HepG2 (cell line): ENCODE measurements around the gene GNGT2. TPM values are rescaled to one million over a fixed set of nuclear protein-coding genes. Genes with fewer than 3 reads are reported as not detected.

ENCODE experiments used
- BHLHE40 ChIP-seq: IDR thresholded peaks from 2 replicates; pipeline ENCODE4 v1.6.1; 2011; ENCODE audit warnings: low read length, improper control_type of control experiment
- CBX2 ChIP-seq, 2 experiments: fragments of 200-600 bp in 1 of 2; sonication (generic); formaldehyde crosslinking in 1 of 2; IDR thresholded peaks; 2 replicates each; pipeline versions ENCODE4 v1.7.0 to v1.8.1; 2018 to 2022; ENCODE audit warnings: low read depth in 2 of 2, low read length in 1 of 2, mild to moderate bottlenecking in 1 of 2, missing genetic modification reagents in 1 of 2
- EHMT2 ChIP-seq: fragments of 200-600 bp; sonication (generic); IDR thresholded peaks from 2 replicates; pipeline ENCODE4 v1.7.0; 2017; ENCODE audit warnings: antibody characterized with exemption, low read depth, low read length, borderline replicate concordance
- GABPA ChIP-seq, 2 experiments: IDR thresholded peaks; 2 replicates each; pipeline ENCODE4 v1.6.1; 2011 to 2016; ENCODE audit warnings: low read depth in 2 of 2, low read length in 1 of 2, missing biosample characterization in 1 of 2, missing genetic modification characterization in 1 of 2
- GABPB1 ChIP-seq: IDR thresholded peaks from 2 replicates; pipeline ENCODE4 v1.6.1; 2016; ENCODE audit warnings: mild to moderate bottlenecking, missing genetic modification reagents, moderate library complexity, missing compliant biosample characterization
- HDAC2 ChIP-seq: sonication (generic); formaldehyde crosslinking; IDR thresholded peaks from 2 replicates; pipeline ENCODE4 v1.4.0; 2020; ENCODE audit warnings: missing genetic modification reagents
- HNRNPK ChIP-seq: fragments of 200-400 bp; formaldehyde crosslinking; IDR thresholded peaks from 2 replicates; pipeline ENCODE4 v1.6.1; 2018; ENCODE audit warnings: low read length, low read depth, moderate library complexity, mild to moderate bottlenecking; ENCODE audit not compliant: poor library complexity, severe bottlenecking
- KDM3A ChIP-seq: IDR thresholded peaks from 2 replicates; pipeline ENCODE4 v1.6.1; 2018; ENCODE audit warnings: low read depth, missing compliant biosample characterization
- KLF12 ChIP-seq: sonication (generic); formaldehyde crosslinking; IDR thresholded peaks from 2 replicates; pipeline ENCODE4 v1.4.0; 2020; ENCODE audit warnings: missing genetic modification reagents, borderline replicate concordance
- MAFG ChIP-seq: sonication (generic); formaldehyde crosslinking; IDR thresholded peaks from 2 replicates; pipeline ENCODE4 v1.5.1; 2020; ENCODE audit warnings: mild to moderate bottlenecking, missing genetic modification reagents
- NFYB ChIP-seq: sonication (generic); formaldehyde crosslinking; IDR thresholded peaks from 2 replicates; pipeline ENCODE4 v1.4.0; 2020; ENCODE audit warnings: missing genetic modification reagents
- PRMT3 ChIP-seq: sonication (generic); formaldehyde crosslinking; IDR thresholded peaks from 2 replicates; pipeline ENCODE4 v1.8.1; 2022; ENCODE audit warnings: low read depth, mild to moderate bottlenecking, moderate library complexity, missing genetic modification reagents, borderline replicate concordance
- RFX1 ChIP-seq: fragments of 450-650 bp; IDR thresholded peaks from 2 replicates; pipeline ENCODE4 v1.6.1; 2017
- ZNF546 ChIP-seq: sonication (generic); formaldehyde crosslinking; conservative IDR thresholded peaks from 2 replicates; pipeline ENCODE4 v1.8.1; 2023; ENCODE audit warnings: mild to moderate bottlenecking, missing genetic modification reagents
- ZNF580 ChIP-seq: IDR thresholded peaks from 2 replicates; pipeline ENCODE4 v1.6.1; 2016; ENCODE audit warnings: low read depth, borderline replicate concordance
- polyA plus RNA-seq, 8 experiments: library from polyadenylated mRNA; depleted of rRNA in 3 of 8; stranded (reverse) in 7 of 8; unstranded in 1 of 8; fragments of >200 nt; fragmentation: Illumina TruSeq in 4 of 8; extraction: Trizol in 4 of 8; gene quantifications; 2 replicates each; pipeline versions ENCODE4 v1.2.1 to v1.2.3, GENCODE V29; 2011 to 2016; ENCODE audit warnings: low read depth in 4 of 8, missing spikeins in 1 of 8, mixed read lengths in 1 of 8; ENCODE audit not compliant: insufficient read depth in 1 of 8
- total RNA-seq, 5 experiments: library from RNA; depleted of rRNA; stranded (reverse); fragments of >200 nt; fragmentation: Illumina TruSeq; extraction: Trizol; gene quantifications; 2 replicates each; pipeline ENCODE4 v1.2.3, GENCODE V29; 2016; ENCODE audit warnings: low read depth in 1 of 5
- TF ChIP-seq, protein P1 (sequence below): sonication (generic); formaldehyde crosslinking; IDR thresholded peaks from 2 replicates; pipeline ENCODE4 v1.4.0; 2020; ENCODE audit warnings: missing genetic modification reagents
- TF ChIP-seq, protein P2 (sequence below), 2 experiments: sonication (generic) in 1 of 2; formaldehyde crosslinking in 1 of 2; IDR thresholded peaks; 2 replicates each; pipeline versions ENCODE4 v1.6.1 to v1.9.0; 2014 to 2022; ENCODE audit warnings: antibody characterized with exemption in 1 of 2, borderline replicate concordance in 1 of 2, inconsistent platforms in 1 of 2, low read depth in 1 of 2, missing genetic modification reagents in 1 of 2
- TF ChIP-seq, protein P3 (sequence below): sonication (generic); formaldehyde crosslinking; IDR thresholded peaks from 2 replicates; pipeline ENCODE4 v1.4.0; 2020; ENCODE audit warnings: low read depth, mild to moderate bottlenecking, missing genetic modification reagents

Gene GNGT2
- total and polyA plus RNA-seq, 2 of the 13 experiments (the other 11 are each of a cell fraction or from before 2014, with no cell fraction given): not detected

- no peak for TF ChIP-seq CBX2 (IDR thresholded peaks at IDR 0.05; ENCODE audit: low read depth, low read length)
- TF ChIP-seq CBX2 (CRISPR knock-in tag; IDR thresholded peaks at IDR 0.05; ENCODE audit: low read depth): no peak
- no peak for TF ChIP-seq EHMT2
- no peak for TF ChIP-seq BHLHE40
- TF ChIP-seq, protein P1, sequence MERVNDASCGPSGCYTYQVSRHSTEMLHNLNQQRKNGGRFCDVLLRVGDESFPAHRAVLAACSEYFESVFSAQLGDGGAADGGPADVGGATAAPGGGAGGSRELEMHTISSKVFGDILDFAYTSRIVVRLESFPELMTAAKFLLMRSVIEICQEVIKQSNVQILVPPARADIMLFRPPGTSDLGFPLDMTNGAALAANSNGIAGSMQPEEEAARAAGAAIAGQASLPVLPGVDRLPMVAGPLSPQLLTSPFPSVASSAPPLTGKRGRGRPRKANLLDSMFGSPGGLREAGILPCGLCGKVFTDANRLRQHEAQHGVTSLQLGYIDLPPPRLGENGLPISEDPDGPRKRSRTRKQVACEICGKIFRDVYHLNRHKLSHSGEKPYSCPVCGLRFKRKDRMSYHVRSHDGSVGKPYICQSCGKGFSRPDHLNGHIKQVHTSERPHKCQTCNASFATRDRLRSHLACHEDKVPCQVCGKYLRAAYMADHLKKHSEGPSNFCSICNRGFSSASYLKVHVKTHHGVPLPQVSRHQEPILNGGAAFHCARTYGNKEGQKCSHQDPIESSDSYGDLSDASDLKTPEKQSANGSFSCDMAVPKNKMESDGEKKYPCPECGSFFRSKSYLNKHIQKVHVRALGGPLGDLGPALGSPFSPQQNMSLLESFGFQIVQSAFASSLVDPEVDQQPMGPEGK (CRISPR knock-in tag): no peak
- TF ChIP-seq MAFG (CRISPR knock-in tag): no peak
- TF ChIP-seq ZNF546 (CRISPR knock-in tag): no peak
- peak; percentile 93 for TF ChIP-seq HNRNPK
- peak; percentile 65; the same call in 1 of the 2 replicates for TF ChIP-seq KDM3A (CRISPR knock-in tag)
- TF ChIP-seq ZNF580: no peak
- no peak for TF ChIP-seq GABPA (IDR thresholded peaks at IDR 0.05; ENCODE audit: low read depth, low read length)
- TF ChIP-seq GABPA (CRISPR knock-in tag; IDR thresholded peaks at IDR 0.05; ENCODE audit: low read depth): no peak
- peak; percentile 67; the same call in 1 of the 2 replicates for TF ChIP-seq GABPB1 (CRISPR knock-in tag)
- TF ChIP-seq HDAC2 (CRISPR knock-in tag): no peak
- no peak for TF ChIP-seq PRMT3 (CRISPR knock-in tag)
- peak; percentile 83 for TF ChIP-seq NFYB
- no peak for TF ChIP-seq KLF12 (CRISPR knock-in tag)
- no peak for TF ChIP-seq RFX1
- TF ChIP-seq, protein P2, sequence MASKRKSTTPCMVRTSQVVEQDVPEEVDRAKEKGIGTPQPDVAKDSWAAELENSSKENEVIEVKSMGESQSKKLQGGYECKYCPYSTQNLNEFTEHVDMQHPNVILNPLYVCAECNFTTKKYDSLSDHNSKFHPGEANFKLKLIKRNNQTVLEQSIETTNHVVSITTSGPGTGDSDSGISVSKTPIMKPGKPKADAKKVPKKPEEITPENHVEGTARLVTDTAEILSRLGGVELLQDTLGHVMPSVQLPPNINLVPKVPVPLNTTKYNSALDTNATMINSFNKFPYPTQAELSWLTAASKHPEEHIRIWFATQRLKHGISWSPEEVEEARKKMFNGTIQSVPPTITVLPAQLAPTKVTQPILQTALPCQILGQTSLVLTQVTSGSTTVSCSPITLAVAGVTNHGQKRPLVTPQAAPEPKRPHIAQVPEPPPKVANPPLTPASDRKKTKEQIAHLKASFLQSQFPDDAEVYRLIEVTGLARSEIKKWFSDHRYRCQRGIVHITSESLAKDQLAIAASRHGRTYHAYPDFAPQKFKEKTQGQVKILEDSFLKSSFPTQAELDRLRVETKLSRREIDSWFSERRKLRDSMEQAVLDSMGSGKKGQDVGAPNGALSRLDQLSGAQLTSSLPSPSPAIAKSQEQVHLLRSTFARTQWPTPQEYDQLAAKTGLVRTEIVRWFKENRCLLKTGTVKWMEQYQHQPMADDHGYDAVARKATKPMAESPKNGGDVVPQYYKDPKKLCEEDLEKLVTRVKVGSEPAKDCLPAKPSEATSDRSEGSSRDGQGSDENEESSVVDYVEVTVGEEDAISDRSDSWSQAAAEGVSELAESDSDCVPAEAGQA (IDR thresholded peaks at IDR 0.05; ENCODE audit: low read depth): no peak
- TF ChIP-seq, protein P2 (CRISPR knock-in tag; IDR thresholded peaks at IDR 0.05; ENCODE audit: borderline replicate concordance): no peak
- TF ChIP-seq, protein P3, sequence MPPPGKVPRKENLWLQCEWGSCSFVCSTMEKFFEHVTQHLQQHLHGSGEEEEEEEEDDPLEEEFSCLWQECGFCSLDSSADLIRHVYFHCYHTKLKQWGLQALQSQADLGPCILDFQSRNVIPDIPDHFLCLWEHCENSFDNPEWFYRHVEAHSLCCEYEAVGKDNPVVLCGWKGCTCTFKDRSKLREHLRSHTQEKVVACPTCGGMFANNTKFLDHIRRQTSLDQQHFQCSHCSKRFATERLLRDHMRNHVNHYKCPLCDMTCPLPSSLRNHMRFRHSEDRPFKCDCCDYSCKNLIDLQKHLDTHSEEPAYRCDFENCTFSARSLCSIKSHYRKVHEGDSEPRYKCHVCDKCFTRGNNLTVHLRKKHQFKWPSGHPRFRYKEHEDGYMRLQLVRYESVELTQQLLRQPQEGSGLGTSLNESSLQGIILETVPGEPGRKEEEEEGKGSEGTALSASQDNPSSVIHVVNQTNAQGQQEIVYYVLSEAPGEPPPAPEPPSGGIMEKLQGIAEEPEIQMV (CRISPR knock-in tag): no peak
These were observed 20.5 kb upstream of the GNGT2 start, which contains the start of gene PHOSPHO1 (continued) for GRCh38 chr17:49230636-49231562.
